GM19023 (cell line): Measurements from ENCODE around the gene CD80.
"Not testable (repeated sequence)": the region's sequence is repeated elsewhere in the genome, so short reads cannot be mapped to it uniquely, and the experiment has no call there.

ENCODE experiments used
- ATAC-seq: cut with Tn5 transposase; IDR thresholded peaks from one replicate; pipeline ENCODE4 v1.9.1; 2021; ENCODE audit warnings: mild to moderate bottlenecking, moderate library complexity; ENCODE audit not compliant: unreplicated experiment

Gene CD80, protein sequence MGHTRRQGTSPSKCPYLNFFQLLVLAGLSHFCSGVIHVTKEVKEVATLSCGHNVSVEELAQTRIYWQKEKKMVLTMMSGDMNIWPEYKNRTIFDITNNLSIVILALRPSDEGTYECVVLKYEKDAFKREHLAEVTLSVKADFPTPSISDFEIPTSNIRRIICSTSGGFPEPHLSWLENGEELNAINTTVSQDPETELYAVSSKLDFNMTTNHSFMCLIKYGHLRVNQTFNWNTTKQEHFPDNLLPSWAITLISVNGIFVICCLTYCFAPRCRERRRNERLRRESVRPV

GRCh38 chr3:119559441-119559963 is at the start of gene CD80:
Gene CD80 (minus strand): TSS chr3:119559614. CDS start chr3:119557728, 1,886 bp downstream.
- ATAC-seq = peak; percentile 54

DNA sequence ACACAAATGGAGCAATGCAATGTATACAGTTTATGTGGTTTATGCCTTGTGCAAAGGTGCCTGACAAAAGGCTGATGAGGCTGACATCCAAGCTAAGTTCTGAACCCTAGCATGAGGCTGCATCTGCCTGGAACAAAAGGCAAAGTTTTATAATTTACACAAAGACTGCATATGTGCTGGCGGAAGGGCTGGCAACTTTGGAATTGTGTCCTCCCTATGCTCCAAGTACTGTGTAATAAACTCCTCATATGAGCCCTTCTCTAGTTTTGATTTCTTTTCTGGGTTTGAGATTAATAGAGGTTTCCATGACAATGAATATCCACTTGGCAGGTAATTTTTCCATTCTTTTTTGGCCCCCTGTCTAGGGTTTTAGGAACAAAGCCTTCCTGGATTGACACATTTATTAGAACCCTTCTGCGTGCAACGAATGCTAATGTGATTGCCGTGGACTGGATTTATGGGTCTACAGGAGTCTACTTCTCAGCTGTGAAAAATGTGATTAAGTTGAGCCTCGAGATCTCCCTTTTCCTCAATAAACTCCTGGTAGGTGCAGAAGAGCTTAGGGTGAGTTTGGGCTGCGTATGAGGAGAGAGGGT is 49.1 kb upstream of the CD80 start:
- no peak for ATAC-seq

- no peak for ATAC-seq
Measured at GRCh38 chr3:119604878-119605277, 45.5 kb upstream of the CD80 start.

GRCh38 chr3:119602676-119603075 is 43.3 kb upstream of the CD80 start:
- ATAC-seq = no peak

GRCh38 chr3:119601154-119601553 is 41.7 kb upstream of the CD80 start:
- ATAC-seq = peak; percentile 14

DNA sequence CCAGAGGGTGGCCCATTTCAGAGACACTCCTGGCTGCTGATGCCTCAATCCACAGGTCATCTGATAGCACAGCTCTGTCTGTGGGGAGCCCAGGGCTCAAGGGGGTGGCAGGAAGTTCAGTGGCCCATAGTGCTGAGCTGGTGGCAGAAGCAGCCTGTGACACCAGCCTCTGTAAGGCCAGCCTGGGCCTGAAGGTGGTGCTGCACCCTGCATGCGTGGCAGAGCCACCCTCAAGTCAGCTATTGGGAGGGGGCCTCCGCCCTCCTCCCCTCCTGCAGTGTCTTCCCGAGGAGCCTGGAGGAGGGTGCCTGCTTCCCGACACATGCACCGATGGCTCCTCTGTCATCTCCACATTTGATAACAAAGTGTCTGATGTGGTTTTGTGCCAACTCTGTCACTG is 41.3 kb upstream of the CD80 start:
- ATAC-seq = peak; percentile 66

- ATAC-seq = no peak
Measured at GRCh38 chr3:119599558-119600174, 40.3 kb upstream of the CD80 start.

DNA sequence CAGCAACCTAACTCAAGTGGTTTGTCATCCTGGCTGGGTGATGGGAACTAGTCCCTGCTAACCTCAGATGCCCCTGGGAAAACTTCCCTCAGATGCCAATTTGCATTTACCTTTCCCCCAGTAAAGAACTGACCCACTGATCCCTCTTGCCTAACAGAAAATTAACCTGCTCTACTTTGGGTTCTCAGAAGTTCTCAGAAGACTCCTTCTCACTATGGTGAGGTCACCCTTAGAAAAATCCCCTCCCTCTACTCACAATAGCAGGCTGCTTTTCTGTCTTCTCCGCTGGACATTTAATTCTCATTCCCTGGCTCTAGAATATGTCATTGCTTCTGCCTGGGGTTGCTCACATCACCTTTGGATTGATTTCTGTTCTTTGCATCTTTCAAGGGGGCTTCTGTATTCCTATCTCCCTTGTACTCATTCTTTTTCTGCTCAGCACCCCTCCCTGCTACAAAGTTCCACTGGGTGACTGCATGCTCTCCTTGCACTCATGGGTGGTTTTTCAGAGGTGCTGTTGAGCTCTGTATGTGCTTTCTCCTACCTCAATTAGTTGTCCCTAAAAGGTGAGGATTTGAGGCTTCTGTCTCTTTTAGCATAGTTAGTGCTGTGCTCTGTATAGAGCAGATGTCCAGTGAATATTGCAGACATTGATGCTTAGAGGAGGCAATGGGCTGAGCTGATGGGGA is 39.1 kb upstream of the CD80 start:
- ATAC-seq = peak; percentile 53

- ATAC-seq = no peak
Measured at GRCh38 chr3:119597548-119598288, 38.3 kb upstream of the CD80 start, which contains the start of gene PLA1A. Gene PLA1A (plus strand): TSS chr3:119597885. CDS start chr3:119597914, 29 bp downstream.

DNA sequence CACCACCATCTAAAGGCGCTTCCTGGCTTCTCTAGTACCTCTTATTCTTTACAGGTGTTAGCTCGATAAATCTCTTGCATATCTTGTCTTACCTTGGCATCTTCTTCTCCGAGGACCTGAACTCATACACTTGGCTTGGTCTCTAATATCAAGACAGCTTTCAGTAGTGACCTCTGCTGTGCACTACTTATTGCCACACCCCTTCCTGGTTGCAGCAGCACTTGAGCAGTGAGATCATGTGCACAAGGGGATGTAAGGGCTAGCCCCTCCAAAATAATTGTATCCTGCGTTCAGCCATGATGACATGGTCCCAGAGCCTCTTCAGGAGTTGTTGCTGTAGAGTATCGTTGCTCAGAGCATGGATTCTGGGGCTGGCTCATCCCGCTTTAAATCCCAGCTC is 37.0 kb upstream of the CD80 start:
- ATAC-seq = no peak

DNA sequence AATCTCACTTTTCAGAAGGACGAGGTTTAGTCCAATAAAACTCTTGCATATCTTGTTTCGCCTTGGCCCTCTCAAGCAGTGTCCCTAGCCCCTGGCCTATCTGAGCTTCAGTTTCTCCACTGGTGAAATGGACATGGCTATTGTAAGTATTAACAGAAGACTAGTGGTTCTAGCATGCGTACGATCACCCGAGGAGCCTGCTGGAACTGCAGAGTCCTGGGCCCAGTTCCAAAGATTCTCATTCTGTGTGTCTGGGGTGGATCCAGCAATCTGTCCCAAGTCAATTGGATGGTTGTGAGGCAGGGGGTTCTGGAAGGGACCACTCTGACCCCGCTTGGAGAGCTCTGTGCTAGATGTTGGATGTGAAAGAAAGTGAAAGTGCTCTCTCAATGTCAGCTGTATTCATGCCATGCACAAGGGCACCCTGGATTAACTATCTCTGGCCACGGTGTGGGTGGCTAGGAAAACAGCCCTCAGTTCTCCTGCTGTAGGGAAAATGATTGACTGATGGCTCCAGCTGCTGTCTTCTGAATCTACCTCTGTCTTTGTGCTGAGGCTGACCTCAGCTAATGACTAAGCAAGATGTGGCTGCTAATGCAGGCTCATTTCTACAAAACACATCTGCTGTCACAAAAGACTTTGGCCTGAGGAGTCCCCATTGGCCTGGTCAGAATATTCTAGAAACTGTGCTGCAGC is 36.4 kb upstream of the CD80 start:
- ATAC-seq = no peak

GRCh38 chr3:119594929-119595328 is 35.5 kb upstream of the CD80 start:
- not testable (repeated sequence) for ATAC-seq

DNA sequence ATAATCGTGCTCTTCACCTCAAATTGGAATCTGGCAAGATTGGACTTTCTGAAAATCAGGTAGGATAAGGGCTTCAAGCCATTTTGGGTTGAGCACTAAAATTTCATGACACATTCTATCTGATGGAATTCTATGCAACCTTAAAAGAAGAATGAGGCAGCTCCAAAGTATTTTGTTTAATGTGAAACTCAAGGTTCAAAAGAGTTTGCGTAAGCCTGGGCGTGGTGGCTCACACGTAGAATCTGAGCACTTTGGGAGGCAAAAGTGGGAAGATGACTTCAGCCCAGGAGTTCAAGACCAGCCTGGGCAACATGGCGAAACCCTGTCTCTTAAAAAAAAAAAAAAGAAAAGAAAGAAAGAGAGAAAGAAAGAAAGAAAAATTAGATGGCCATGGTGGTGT is 34.7 kb upstream of the CD80 start:
- no peak for ATAC-seq

DNA sequence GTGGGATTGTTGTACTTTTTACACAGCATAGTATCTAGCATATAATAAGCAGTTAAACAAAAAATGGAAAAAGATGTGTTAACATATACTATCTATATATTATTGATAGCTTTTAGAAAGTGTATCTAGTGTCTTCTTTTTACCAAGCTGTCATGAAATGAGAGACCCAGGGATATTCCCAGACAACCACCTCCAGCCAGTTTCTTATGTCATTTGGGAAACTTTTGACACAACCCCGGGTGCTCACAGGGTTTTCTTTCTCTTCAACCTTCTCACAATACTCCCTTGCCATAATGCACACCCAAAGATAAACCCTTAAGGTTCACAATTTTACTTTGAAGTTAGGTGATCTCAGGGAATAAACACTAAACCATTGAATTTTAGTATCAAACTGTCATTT is 33.4 kb upstream of the CD80 start:
- ATAC-seq = no peak

DNA sequence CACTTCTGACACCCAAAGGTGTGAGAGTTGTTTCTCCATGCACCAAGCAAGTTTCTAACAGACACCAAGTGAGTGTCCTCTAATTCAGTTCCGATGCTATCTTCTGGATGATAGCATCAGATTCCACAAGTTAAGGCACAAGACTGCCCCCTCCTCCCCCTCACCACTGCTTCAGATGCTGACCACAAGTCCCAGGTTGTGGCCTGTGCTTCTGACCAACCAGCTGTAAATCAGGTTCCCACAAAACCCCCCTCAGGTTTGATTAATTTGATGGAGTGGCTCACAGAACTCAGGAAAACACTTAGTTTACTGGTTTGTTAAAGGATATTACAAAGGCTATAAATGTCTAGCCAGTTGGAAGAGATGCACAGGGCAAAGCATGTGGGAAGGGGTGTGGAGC is 31.3 kb upstream of the CD80 start:
- no peak for ATAC-seq

- ATAC-seq = no peak
Measured at GRCh38 chr3:119589102-119589773, 29.8 kb upstream of the CD80 start.

DNA sequence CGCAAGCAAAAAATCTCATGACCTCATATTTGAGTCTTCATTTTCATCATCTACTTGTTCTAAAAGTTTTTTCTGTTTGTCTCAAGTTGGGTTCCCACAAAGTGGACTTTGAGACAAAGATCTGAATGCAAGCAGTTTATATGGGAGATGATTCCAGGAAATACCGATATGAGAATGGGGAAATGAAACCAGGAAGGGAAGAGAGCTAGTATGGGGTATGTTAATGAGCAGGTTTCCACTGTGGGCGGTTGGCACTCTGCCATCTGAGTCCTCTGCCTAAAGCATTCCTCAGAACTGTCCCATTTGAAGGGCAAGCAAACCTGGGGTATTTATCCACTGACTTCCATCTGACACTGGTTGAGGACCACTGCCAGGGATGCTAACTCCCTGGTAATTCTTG is 28.7 kb upstream of the CD80 start:
- no peak for ATAC-seq

- no peak for ATAC-seq
Measured at GRCh38 chr3:119586733-119587172, 27.3 kb upstream of the CD80 start.

GRCh38 chr3:119585856-119586570 is 26.6 kb upstream of the CD80 start:
- ATAC-seq = no peak
